Measurements from ENCODE around the gene KANSL3. TPM values are rescaled to one million over a fixed set of nuclear protein-coding genes. Genes with fewer than 3 reads are reported as not detected.

The KANSL3 gene
- total RNA-seq, 1 donor from 2014 or later: 31.8 TPM

GRCh38 chr2:96550787-96551604 is 87.1 kb downstream of the KANSL3 start:
- intact Hi-C loops (cut with DNase I): no loop called here
- DNase-seq: no peak
- ATAC-seq (ENCODE audit: poor library complexity): no peak

- ATAC-seq (ENCODE audit: poor library complexity) (peak; percentile 57), DNase-seq (no peak)
- intact Hi-C loops (cut with DNase I): no loop called here
Measured at GRCh38 chr2:96549967-96550786, 87.9 kb downstream of the KANSL3 start.

GRCh38 chr2:96549466-96549785 is 88.7 kb downstream of the KANSL3 start:
- no peak for ATAC-seq (ENCODE audit: poor library complexity)
- DNase-seq: no peak
- intact Hi-C loops (cut with DNase I): no loop called here

- ATAC-seq (ENCODE audit: poor library complexity): no peak
- intact Hi-C loops (cut with DNase I): no loop called here
- no peak for DNase-seq
Measured at GRCh38 chr2:96548558-96549465, 89.3 kb downstream of the KANSL3 start.

- intact Hi-C loops (cut with DNase I): no loop called here
- ATAC-seq (ENCODE audit: poor library complexity): no peak
- DNase-seq: no peak
Measured at GRCh38 chr2:96547731-96548171, 90.4 kb downstream of the KANSL3 start.

GRCh38 chr2:96547203-96547641 is 90.9 kb downstream of the KANSL3 start:
- DNase-seq: no peak
- intact Hi-C loops (cut with DNase I): no loop called here
- no peak for ATAC-seq (ENCODE audit: poor library complexity)

GRCh38 chr2:96546797-96547196 is 91.3 kb downstream of the KANSL3 start:
- DNase-seq (no peak), ATAC-seq (ENCODE audit: poor library complexity) (no peak)
- intact Hi-C loops (cut with DNase I): no loop called here

GRCh38 chr2:96546321-96546720 is 91.8 kb downstream of the KANSL3 start:
- no peak for DNase-seq
- intact Hi-C loops (cut with DNase I): no loop called here
- ATAC-seq (ENCODE audit: poor library complexity): no peak

Other genes with a start within 250 kb of the KANSL3 start
- not detected for gene NEURL3, start 133.0 kb downstream of the KANSL3 start, total RNA-seq
- 9.4 TPM for gene ARID5A, start 101.6 kb downstream of the KANSL3 start, total RNA-seq
- gene FER1L5, start 4.5 kb upstream of the KANSL3 start, total RNA-seq: not detected
- gene LMAN2L, start 101.8 kb upstream of the KANSL3 start, total RNA-seq: 25.7 TPM
- gene CNNM4, start 122.6 kb upstream of the KANSL3 start, total RNA-seq: 31.4 TPM
- 13.5 TPM for gene CNNM3, start 178.0 kb upstream of the KANSL3 start, total RNA-seq
- gene ANKRD23, start 205.7 kb upstream of the KANSL3 start, total RNA-seq: 10.6 TPM
- gene ANKRD39, start 219.7 kb upstream of the KANSL3 start, total RNA-seq: 14.6 TPM
- 18.2 TPM for gene SEMA4C, start 231.8 kb upstream of the KANSL3 start, total RNA-seq